Stimulated activated CD4-positive, alpha-beta T cell treated with anti-CD3 and anti-CD28 coated beads, Interleukin-1b, Interleukin-23, amount 100 ng/mL, for 24 hours (primary cell): ENCODE measurements around the gene BOD1L2.

Experiments used
- DNase-seq, 4 experiments: peaks; one replicate each; pipeline ENCODE4 v3.0.0-alpha.2; 2020; ENCODE audit warnings: low read depth in 4 of 4, low spot score in 1 of 4

Gene BOD1L2

GRCh38 chr18:57146956-57147636 lies at the start of gene BOD1L2:
Gene BOD1L2, plus strand, starts transcription at chr18:57147087. Its CDS starts 226 bp downstream, at chr18:57147313.
- no peak for DNase-seq

DNA sequence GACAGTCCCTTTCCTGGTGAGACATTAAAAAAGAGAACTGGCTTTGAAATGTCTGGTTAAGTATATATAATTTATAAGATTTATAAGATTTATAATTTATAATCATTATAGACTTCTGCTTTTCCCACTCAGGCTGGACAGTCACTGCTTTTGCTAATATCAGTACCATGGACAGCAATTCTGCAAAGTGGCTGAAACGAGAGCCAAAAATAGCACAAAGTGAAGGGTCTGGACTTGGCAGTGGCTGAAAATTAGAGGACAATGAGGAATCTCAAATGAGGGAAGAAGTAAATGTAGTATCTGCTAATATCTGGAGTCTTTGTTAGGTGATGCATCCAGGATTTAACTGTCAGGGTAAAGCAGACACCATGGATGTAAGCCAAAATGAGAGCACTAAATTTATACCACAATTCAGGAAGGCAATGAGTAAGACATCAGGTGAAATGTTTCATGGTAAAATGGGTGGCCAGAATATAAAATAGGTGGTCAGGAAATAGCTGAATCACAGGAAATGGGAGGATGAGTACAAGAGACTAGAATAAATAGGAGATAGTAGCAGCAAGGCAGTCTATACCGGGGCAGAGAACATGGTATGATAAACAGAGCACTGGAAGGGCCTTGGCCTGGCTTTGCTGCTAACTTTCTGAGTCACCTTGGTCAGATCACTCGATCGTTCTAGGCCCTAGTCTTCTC lies 39.6 kb upstream of the BOD1L2 start:
- DNase-seq = no peak

- no peak for DNase-seq
Measured at GRCh38 chr18:57110290-57110689, 36.6 kb upstream of the BOD1L2 start.

GRCh38 chr18:57113799-57114420 lies 33.0 kb upstream of the BOD1L2 start:
- no peak for DNase-seq

DNA sequence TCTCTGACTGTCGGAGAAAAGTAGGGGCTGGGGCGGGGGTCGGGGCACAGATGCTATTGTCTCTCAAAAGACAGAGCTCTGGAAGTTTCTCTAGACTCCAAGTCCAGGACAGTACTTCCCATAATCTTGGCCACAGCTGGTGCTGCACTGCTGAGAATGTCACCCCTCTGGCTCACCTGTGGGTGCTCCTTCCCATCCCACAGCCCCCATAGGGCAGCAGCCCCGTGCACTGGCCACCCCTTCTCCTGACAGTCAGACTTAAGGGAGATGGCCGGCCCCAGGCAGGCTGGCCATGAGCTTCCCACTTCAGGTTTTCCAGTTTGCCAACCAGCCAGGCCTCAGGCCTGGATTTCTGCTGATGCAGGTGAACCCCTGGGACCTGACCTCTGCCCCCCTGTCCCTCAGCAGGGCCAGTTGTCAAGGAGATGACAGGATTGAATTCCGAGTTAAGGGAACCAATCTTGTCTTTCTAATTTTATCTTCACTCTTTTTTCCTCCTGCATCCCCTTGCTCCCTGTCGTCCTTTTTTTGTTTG lies 30.2 kb upstream of the BOD1L2 start:
- DNase-seq = no peak

GRCh38 chr18:57121542-57122112 lies 25.3 kb upstream of the BOD1L2 start:
- no peak for DNase-seq

GRCh38 chr18:57122936-57123510 lies 23.9 kb upstream of the BOD1L2 start:
- no peak for DNase-seq

- DNase-seq = no peak
Measured at GRCh38 chr18:57125627-57126026, 21.3 kb upstream of the BOD1L2 start.

DNA sequence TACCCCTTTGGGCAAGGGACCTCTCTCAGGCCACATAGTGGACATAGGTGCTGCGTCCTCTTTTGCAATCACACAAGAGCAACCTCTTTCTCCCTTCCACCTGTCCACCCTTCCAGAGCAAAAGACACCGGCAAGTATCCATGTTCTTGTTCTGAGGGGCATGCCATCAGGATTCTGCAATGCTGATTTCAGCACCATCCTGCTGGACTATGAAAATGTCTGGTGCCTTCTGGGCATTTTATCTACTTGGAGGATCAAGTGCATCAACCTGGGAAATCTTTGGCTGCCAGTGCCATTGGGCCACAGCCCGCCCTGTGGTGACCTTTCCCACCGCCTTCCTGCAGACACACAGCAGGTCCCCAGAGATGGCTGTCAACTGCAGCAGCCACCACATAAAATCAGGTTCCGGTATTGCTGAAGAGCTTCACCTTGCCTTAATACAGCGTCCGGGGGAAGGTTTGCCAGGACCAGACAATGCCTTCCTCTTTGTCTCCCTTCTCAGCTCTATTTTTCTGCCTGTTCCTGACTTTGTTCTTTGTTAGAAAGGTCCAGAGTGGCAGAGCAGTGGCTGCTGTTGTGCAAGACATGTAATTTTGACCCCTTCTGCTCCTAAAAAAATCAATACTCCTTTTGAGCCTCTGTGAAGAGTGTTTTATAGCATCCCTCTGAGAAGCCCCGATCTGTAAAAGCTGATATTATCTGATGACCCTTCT lies 18.5 kb upstream of the BOD1L2 start:
- DNase-seq = no peak

GRCh38 chr18:57131101-57131500 lies 15.8 kb upstream of the BOD1L2 start:
- no peak for DNase-seq

- no peak for DNase-seq
Measured at GRCh38 chr18:57131782-57132181, 15.1 kb upstream of the BOD1L2 start.

- no peak for DNase-seq
Measured at GRCh38 chr18:57134618-57135135, 12.2 kb upstream of the BOD1L2 start.

- DNase-seq = no peak
Measured at GRCh38 chr18:57135699-57136098, 11.2 kb upstream of the BOD1L2 start.

DNA sequence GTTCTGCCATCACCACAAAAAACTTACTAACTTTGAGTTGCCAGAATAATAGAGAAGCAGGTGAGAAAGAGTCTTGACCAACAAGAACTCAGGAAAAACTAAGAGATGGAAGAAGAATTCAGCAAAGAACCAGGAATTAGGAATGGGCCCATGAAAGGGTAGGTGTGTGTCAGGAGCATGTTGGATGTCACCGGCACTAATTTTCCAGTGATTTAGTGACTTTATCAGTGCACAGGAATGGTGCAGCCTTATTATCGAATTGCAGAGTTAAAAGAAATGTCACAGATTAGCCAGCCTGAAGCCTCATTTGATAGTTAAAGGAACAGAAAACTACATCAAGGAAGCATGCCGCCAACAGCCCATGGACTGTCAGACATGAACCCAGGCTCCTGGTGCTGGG lies 9.0 kb upstream of the BOD1L2 start:
- no peak for DNase-seq

- DNase-seq = no peak
Measured at GRCh38 chr18:57141208-57142129, 5.4 kb upstream of the BOD1L2 start.

- DNase-seq = no peak
Measured at GRCh38 chr18:57142324-57142723, 4.6 kb upstream of the BOD1L2 start.

DNA sequence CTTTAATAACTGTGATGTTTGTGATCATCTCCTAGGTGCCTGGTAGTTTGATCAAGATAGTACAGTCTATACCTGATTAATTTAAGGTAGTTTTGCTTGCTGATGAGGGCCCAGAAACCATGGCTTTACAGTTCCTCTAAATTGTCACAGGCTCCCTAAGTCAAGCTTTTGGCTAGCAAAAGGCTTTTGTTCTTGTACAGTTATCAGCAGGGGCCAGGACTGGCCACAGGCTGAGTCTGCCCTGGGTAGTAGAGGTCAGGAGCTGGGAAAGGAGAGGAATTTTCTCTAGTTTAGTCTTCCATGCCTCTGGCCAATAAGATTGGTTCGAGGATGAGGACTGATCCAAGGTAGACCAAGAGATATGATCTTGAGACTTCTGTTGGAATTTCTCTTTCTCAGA lies 3.6 kb upstream of the BOD1L2 start:
- DNase-seq = no peak

DNA sequence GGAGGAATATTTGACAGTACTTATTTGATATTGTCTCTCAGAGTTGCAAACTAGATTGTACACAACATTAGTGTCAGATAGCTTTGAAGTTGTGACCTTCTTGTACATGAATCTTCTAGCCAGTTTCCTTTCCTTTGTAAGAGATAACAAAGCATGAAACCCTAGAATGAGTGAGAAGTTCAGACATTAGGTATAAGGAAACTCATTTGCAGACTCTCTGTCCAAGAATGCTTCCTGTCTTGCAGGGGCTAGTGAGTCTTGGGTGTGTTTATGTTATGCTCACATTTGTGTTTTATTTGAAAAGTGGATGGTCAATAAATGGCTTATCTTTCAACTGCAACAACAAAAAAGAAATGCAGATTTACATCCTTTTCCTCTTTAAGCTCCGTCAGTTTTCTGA lies 1.4 kb downstream of the BOD1L2 start:
- no peak for DNase-seq

DNA sequence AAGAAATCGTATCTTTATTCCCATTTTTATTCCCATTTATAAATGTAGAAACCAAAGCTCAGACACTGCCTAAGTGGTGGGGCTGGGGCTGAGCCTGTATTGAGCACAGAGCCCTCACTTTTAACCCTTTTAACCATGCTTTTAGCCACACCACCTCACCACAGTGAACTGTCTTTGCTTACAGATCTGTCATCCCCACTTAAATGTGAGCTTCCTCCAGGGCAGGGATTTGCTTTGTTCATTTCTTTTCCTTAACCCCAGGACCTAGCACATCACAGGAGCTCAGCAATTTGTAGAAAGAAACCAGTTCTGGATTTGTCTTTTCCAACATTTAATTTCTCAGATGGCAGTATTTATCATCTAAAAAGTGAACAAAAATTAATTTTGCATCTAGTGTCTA lies 2.2 kb downstream of the BOD1L2 start:
- DNase-seq = no peak

DNA sequence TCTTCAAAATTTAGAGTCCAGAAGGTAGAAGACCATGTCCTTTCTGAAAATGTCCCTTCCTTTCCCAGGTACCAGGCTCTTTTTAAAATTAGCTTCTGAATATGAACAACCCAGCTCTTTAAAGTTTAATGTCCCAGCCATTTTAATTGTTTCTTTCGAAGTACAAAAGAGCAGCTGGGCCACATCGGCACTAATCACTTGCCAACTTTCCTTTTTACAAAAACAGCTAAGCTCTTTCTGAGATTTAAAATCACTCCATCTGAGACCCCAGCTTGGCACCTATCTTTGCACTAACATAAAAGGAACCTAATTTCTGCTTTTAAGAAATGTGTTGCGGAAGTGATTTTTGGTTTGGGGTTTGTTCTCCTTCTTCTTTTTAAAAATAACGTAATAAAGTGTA lies 2.6 kb downstream of the BOD1L2 start:
- DNase-seq = no peak
